Mucosa of rectum (tissue), 2 donors: ENCODE results near the gene TMEM81.

Experiments
- H3K27ac ChIP-seq, 2 donors: one replicate each; pipeline ENCODE4 v1.7.0; 2013; ENCODE audit warnings: inconsistent platforms in 2 of 2, low read depth in 2 of 2, low read length in 2 of 2
- H3K27me3 ChIP-seq, 2 donors: one replicate each; pipeline ENCODE4 v1.7.0; 2013; ENCODE audit warnings: low read length in 2 of 2; ENCODE audit not compliant: control insufficient read depth in 2 of 2, insufficient read depth in 2 of 2
- H3K36me3 ChIP-seq, 2 donors: one replicate each; pipeline ENCODE4 v1.7.0; 2013; ENCODE audit warnings: low read length in 2 of 2; ENCODE audit not compliant: control insufficient read depth in 2 of 2, insufficient read depth in 2 of 2
- H3K4me1 ChIP-seq, 2 donors: one replicate each; pipeline ENCODE4 v1.7.0; 2013; ENCODE audit warnings: low read length in 2 of 2, mild to moderate bottlenecking in 1 of 2; ENCODE audit not compliant: control insufficient read depth in 2 of 2, insufficient read depth in 2 of 2
- H3K4me3 ChIP-seq, 2 donors: one replicate each; pipeline ENCODE4 v1.7.0; 2013; ENCODE audit warnings: low read length in 2 of 2
- H3K9ac ChIP-seq, 2 donors: one replicate each; pipeline ENCODE4 v1.7.0; 2013; ENCODE audit warnings: low read length in 2 of 2, low read depth in 1 of 2, mild to moderate bottlenecking in 1 of 2
- H3K9me3 ChIP-seq, 2 donors: one replicate each; pipeline ENCODE4 v1.7.0; 2013; ENCODE audit warnings: low read length in 2 of 2; ENCODE audit not compliant: control insufficient read depth in 2 of 2
- donor health status: healthy.
- donor health status: Normal muscosa, but diverticular disease.

Gene TMEM81

GRCh38 chr1:205071028-205071409 lies 13.2 kb downstream of the TMEM81 start:
- Histone ChIP-seq H3K9ac (no peak overlapping the region), H3K9me3 (no peaks in the 10 kb centered on the region), H3K36me3 (no peaks in the 10 kb centered on the region), H3K27ac (no peak overlapping the region), H3K4me3 (no peak overlapping the region), H3K4me1 (no peaks in the 10 kb centered on the region), H3K27me3 (no peaks in the 10 kb centered on the region)

DNA sequence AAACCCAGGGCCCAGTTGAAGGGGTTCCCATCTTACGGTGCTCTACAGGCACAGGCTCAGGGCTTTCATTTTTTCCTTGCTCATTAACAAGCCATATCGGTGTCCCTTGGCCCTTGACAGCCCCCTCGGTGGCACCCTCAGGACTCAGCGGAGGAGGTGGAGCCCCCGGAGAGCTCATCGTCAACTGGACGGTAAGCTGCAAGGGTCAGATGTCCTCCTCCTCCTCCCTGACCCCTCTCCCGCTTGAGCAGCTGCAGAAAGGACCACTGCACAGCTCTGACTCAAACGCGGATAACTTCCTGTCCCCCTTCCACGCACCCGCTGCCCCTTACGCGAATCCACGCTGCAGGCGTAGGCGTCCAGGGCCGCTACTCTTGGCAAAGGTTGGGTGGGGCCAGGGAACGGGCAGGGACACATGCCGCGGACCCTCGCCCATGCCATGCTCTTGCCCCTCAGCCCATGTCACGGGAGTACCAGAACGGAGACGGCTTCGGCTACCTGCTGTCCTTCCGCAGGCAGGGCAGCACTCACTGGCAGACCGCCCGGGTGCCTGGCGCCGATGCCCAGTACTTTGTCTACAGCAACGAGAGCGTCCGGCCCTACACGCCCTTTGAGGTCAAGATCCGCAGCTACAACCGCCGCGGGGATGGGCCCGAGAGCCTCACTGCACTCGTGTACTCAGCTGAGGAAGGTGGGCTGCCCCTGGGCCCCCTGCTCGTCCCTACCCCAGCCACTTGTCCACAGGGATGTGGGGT lies 14.7 kb downstream of the TMEM81 start:
- Histone ChIP-seq H3K27ac (no peak overlapping the region), H3K9ac (no peak overlapping the region), H3K36me3 (no peaks in the 10 kb centered on the region), H3K27me3 (no peaks in the 10 kb centered on the region), H3K9me3 (no peaks in the 10 kb centered on the region), H3K4me3 (no peak overlapping the region), H3K4me1 (no peaks in the 10 kb centered on the region)

DNA sequence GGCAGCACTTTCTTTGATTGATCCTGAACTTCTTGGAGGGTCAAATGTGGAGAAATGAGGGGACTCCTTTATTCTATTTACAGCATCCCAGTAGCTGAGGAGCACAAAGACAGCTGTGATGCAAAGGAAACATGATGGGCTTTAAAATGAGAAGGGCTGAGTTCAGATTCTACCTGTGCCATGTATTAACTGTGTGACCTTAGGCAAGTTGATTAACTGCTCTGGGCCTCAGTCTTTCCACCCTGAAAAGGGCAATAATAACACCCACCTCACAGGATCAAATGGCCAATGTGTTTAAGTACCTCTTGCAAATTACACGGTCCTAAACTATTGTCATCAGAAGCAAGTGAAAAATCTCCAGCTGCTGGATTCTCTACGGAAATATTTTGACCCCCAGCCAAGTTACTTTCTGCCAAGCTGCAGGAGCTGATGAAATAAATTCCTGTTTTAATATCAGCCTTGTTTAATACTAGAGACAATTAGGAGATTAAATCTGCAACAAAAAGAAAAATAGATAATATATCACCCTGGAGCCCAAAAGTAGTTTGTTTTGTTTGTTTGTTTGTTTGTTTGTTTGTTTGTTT lies 15.7 kb downstream of the TMEM81 start:
- H3K27ac ChIP-seq = no peak overlapping the region
- H3K4me3 ChIP-seq = no peak overlapping the region
- no peaks in the 10 kb centered on the region for H3K9me3 ChIP-seq
- H3K4me1 ChIP-seq = no peaks in the 10 kb centered on the region
- no peaks in the 10 kb centered on the region for H3K27me3 ChIP-seq
- H3K9ac ChIP-seq = no peak overlapping the region
- H3K36me3 ChIP-seq = no peaks in the 10 kb centered on the region

GRCh38 chr1:205068001-205068400 lies 16.3 kb downstream of the TMEM81 start:
- no peak overlapping the region for H3K9ac ChIP-seq
- H3K4me3 ChIP-seq = no peak overlapping the region

GRCh38 chr1:205067031-205067430 lies 17.2 kb downstream of the TMEM81 start:
- Histone ChIP-seq H3K27ac (no peak overlapping the region), H3K4me3 (no peak overlapping the region), H3K9me3 (no peaks in the 10 kb centered on the region), H3K36me3 (no peaks in the 10 kb centered on the region), H3K4me1 (no peaks in the 10 kb centered on the region), H3K27me3 (no peaks in the 10 kb centered on the region), H3K9ac (no peak overlapping the region)

More at GRCh38 chr1:205068001-205068400, 16.3 kb downstream of the TMEM81 start:
- no peaks in the 10 kb centered on the region for H3K9me3 ChIP-seq
- no peak overlapping the region for H3K27ac ChIP-seq
- H3K4me1 ChIP-seq = no peaks in the 10 kb centered on the region
- no peaks in the 10 kb centered on the region for H3K27me3 ChIP-seq
- H3K36me3 ChIP-seq = no peaks in the 10 kb centered on the region

GRCh38 chr1:205066141-205066818 lies 18.0 kb downstream of the TMEM81 start:
- no peak overlapping the region for H3K4me3 ChIP-seq
- no peaks in the 10 kb centered on the region for H3K9me3 ChIP-seq
- no peak overlapping the region for H3K9ac ChIP-seq
- no peaks in the 10 kb centered on the region for H3K4me1 ChIP-seq
- H3K27me3 ChIP-seq = no peaks in the 10 kb centered on the region
- H3K36me3 ChIP-seq = no peaks in the 10 kb centered on the region
- no peak overlapping the region for H3K27ac ChIP-seq

DNA sequence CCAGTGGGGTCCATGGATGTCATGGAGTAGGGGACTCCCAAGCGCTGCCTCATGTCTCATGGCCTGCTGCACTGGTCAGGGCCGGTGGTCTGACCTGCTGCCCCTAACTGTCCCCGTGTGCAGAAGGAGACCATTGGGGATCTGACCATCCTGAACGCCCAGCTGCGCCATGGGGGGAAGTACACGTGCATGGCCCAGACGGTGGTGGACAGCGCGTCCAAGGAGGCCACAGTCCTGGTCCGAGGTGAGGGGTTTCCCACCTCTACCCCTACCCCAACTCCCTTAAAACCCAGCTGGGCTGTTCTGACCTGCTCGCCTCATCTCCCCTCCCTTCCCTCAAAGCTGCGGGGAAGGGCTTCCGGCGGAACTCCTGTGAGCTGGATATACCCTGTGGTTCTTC lies 18.6 kb downstream of the TMEM81 start:
- Histone ChIP-seq H3K4me1 (no peaks in the 10 kb centered on the region), H3K36me3 (no peaks in the 10 kb centered on the region), H3K27ac (no peak overlapping the region), H3K4me3 (no peak overlapping the region), H3K9me3 (no peaks in the 10 kb centered on the region), H3K9ac (no peak overlapping the region), H3K27me3 (no peaks in the 10 kb centered on the region)

DNA sequence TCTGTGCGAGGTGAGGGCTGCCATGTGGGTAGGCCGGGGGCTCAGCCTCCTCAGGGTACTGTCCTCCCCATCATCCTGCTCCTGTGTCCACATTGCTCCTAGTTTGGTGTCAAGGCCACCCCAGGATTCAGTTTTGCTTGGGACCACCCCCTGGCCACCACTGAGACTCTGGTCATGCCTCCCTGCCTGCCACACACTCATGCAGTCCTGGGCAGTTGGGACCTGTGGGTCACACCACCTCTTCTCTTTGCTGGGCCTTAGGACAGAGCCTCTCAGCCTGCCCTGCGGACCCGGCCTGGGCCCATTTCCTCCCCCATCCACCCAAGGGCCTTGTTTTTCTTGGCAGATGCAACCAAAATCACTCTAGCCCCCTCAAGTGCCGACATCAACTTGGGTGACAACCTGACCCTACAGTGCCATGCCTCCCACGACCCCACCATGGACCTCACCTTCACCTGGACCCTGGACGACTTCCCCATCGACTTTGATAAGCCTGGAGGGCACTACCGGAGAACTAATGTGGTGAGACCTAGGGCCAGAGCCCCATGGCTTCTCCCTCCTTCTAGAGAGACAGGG lies 19.4 kb downstream of the TMEM81 start:
- H3K4me3 ChIP-seq = no peak overlapping the region
- H3K9ac ChIP-seq = no peak overlapping the region
- H3K27ac ChIP-seq = no peak overlapping the region
- H3K9me3 ChIP-seq = no peaks in the 10 kb centered on the region
- no peaks in the 10 kb centered on the region for H3K36me3 ChIP-seq
- H3K4me1 ChIP-seq = no peaks in the 10 kb centered on the region
- H3K27me3 ChIP-seq = no peaks in the 10 kb centered on the region

DNA sequence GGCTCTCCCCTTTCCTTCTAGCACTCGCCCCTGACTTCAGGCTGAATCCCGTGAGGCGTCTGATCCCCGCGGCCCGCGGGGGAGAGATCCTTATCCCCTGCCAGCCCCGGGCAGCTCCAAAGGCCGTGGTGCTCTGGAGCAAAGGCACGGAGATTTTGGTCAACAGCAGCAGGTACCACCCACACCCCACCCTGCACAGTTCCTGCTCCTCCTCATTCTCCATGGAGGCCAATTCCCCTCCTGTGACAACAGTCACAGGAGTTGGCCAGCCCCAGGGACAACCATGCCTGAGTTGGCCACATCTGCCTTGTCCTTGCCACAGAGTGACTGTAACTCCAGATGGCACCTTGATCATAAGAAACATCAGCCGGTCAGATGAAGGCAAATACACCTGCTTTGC lies 20.0 kb downstream of the TMEM81 start:
- no peaks in the 10 kb centered on the region for H3K27me3 ChIP-seq
- H3K27ac ChIP-seq = no peak overlapping the region
- no peak overlapping the region for H3K9ac ChIP-seq
- H3K4me3 ChIP-seq = no peak overlapping the region
- H3K36me3 ChIP-seq = no peaks in the 10 kb centered on the region
- no peaks in the 10 kb centered on the region for H3K9me3 ChIP-seq
- no peaks in the 10 kb centered on the region for H3K4me1 ChIP-seq

DNA sequence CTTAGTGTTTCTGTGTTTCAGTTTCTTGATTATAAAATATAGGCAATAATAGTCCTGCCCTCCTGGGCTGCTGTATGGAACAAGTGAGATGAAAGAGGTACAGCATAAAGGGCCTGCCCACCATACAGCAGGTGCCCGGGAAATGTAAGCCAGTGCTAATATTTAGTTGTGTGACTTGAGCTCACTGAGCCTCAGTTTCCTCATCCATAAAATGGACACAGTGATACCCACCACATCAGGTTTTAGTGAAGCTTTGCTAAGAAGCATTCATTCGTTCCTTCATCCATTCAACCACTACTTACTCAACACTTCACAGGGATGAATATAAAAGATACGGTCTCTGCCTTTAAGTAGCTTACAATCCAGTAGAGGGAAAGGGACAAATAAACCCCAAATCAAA lies 21.4 kb downstream of the TMEM81 start:
- H3K36me3 ChIP-seq = no peaks in the 10 kb centered on the region
- H3K4me3 ChIP-seq = no peak overlapping the region
- no peaks in the 10 kb centered on the region for H3K4me1 ChIP-seq
- no peak overlapping the region for H3K9ac ChIP-seq
- no peaks in the 10 kb centered on the region for H3K9me3 ChIP-seq
- no peak overlapping the region for H3K27ac ChIP-seq
- no peaks in the 10 kb centered on the region for H3K27me3 ChIP-seq
